H1 (cell line): ENCODE data around the gene GNG8. TPM values are rescaled to one million over a fixed set of nuclear protein-coding genes. Genes with fewer than 3 reads are reported as not detected.

ENCODE experiments used
- CTCF ChIA-PET: fragments of 300-600 bp; sonication (Branson Sonifier 250); formaldehyde crosslinking; loops from one replicate; lab custom pipeline; 2021; ENCODE audit not compliant: partially characterized antibody; lab: Charles Lee
- POLR2A ChIA-PET: fragments of 300-600 bp; sonication (Branson Sonifier 250); formaldehyde crosslinking; loops from one replicate; lab custom pipeline; 2021; ENCODE audit warnings: inconsistent platforms; ENCODE audit not compliant: partially characterized antibody; lab: Charles Lee
- DNase-seq, 2 experiments: peaks; one replicate each; pipeline versions ENCODE4 v3.0.0 to v3.0.0-alpha.2; 2010 to 2022; ENCODE audit warnings: low spot score in 2 of 2, low read depth in 1 of 2, mixed read lengths in 1 of 2
- FAIRE-seq: peaks from 2 replicates; lab custom pipeline; 2011; peaks lifted over from hg19 to GRCh38; lab: Jason Lieb, UNC
- H2AFZ ChIP-seq: 2 replicates; pipeline ENCODE4 v1.8.1; 2012; ENCODE audit warnings: low read length, inconsistent platforms
- H2AK5ac ChIP-seq: 2 replicates; pipeline ENCODE4 v1.6.1; 2013; ENCODE audit warnings: low read depth, low read length
- H2BK120ac ChIP-seq: replicated peaks from 2 replicates; pipeline ENCODE3; 2013; ENCODE audit warnings: low read depth, low read length, inconsistent platforms
- H2BK12ac ChIP-seq: 2 replicates; pipeline ENCODE4 v1.6.1; 2013; ENCODE audit warnings: low read depth, low read length
- H2BK15ac ChIP-seq: 2 replicates; pipeline ENCODE4 v1.6.1; 2013; ENCODE audit warnings: low read length
- H2BK20ac ChIP-seq: 2 replicates; pipeline ENCODE4 v1.6.1; 2013; ENCODE audit warnings: low read length
- H2BK5ac ChIP-seq: 2 replicates; pipeline ENCODE4 v1.6.1; 2013; ENCODE audit warnings: low read depth, low read length
- H3K14ac ChIP-seq: 2 replicates; pipeline ENCODE4 v1.6.1; 2013; ENCODE audit warnings: inconsistent platforms; ENCODE audit not compliant: insufficient read length
- H3K18ac ChIP-seq: 2 replicates; pipeline ENCODE4 v1.6.1; 2013; ENCODE audit warnings: low read length; ENCODE audit errors: extremely low read depth
- H3K23ac ChIP-seq: 2 replicates; pipeline ENCODE4 v1.6.1; 2013; ENCODE audit warnings: inconsistent platforms; ENCODE audit not compliant: insufficient read length
- H3K23me2 ChIP-seq: 2 replicates; pipeline ENCODE4 v1.6.1; 2013; ENCODE audit warnings: low read depth, low read length
- H3K27ac ChIP-seq: 2 replicates; pipeline ENCODE4 v1.6.1; 2011; ENCODE audit warnings: low read depth, low read length, inconsistent platforms
- H3K27me3 ChIP-seq, 4 experiments: replicated peaks in 1 of 4; 1 replicate in 1 of 4; 2 replicates in 3 of 4; pipeline versions ENCODE4 v1.6.1 to v1.8.1; 2011 to 2013; ENCODE audit warnings: low read length in 3 of 4, mild to moderate bottlenecking in 3 of 4, inconsistent platforms in 2 of 4, mixed read lengths in 2 of 4, moderate library complexity in 1 of 4; ENCODE audit not compliant: control insufficient read depth in 3 of 4, insufficient read depth in 3 of 4; ENCODE audit errors: extremely low read depth in 1 of 4
- H3K36me3 ChIP-seq, 4 experiments: 2 replicates each; pipeline versions ENCODE4 v1.6.1 to v1.8.1; 2011 to 2013; ENCODE audit warnings: mild to moderate bottlenecking in 4 of 4, low read length in 3 of 4, moderate library complexity in 2 of 4, control low read depth in 1 of 4, inconsistent platforms in 1 of 4; ENCODE audit not compliant: insufficient read depth in 4 of 4, control insufficient read depth in 2 of 4
- H3K4ac ChIP-seq: replicated peaks from 2 replicates; pipeline ENCODE3; 2013; ENCODE audit warnings: low read length, low read depth, mixed read lengths, inconsistent platforms; ENCODE audit not compliant: insufficient read length
- H3K4me1 ChIP-seq, 4 experiments: replicated peaks in 1 of 4; 1 replicate in 1 of 4; 2 replicates in 3 of 4; pipeline versions ENCODE4 v1.6.1 to v1.8.1; 2011 to 2013; ENCODE audit warnings: low read length in 3 of 4, inconsistent platforms in 2 of 4, mixed read lengths in 1 of 4; ENCODE audit not compliant: insufficient read depth in 4 of 4, control insufficient read depth in 3 of 4
- H3K4me2 ChIP-seq, 2 experiments: 2 replicates each; pipeline versions ENCODE4 v1.6.1 to v1.8.1; 2011 to 2013; ENCODE audit warnings: low read depth in 2 of 2, low read length in 2 of 2, control low read depth in 1 of 2, inconsistent platforms in 1 of 2, mild to moderate bottlenecking in 1 of 2; ENCODE audit not compliant: insufficient read depth in 1 of 2
- H3K4me3 ChIP-seq, 4 experiments: fragments of 200-600, 300-600 bp in 1 of 4; sonication (generic), shearing (Covaris generic), sonication (Bioruptor Twin) in 1 of 4; 2 replicates each; pipeline versions ENCODE4 v1.5.1 to v1.8.1; 2011 to 2016; ENCODE audit warnings: low read length in 4 of 4, low read depth in 3 of 4, control low read depth in 2 of 4, inconsistent platforms in 2 of 4, mild to moderate bottlenecking in 2 of 4, mixed read lengths in 1 of 4, moderate library complexity in 1 of 4; ENCODE audit not compliant: insufficient read depth in 2 of 4; ENCODE audit errors: extremely low read depth in 1 of 4
- H3K56ac ChIP-seq: replicated peaks from 2 replicates; pipeline ENCODE3; 2013; ENCODE audit warnings: low read depth, mild to moderate bottlenecking, mixed read lengths, low read length, inconsistent platforms; ENCODE audit not compliant: insufficient read length
- H3K79me1 ChIP-seq: 2 replicates; pipeline ENCODE4 v1.6.1; 2013; ENCODE audit warnings: low read depth, low read length, control low read depth
- H3K79me2 ChIP-seq, 2 experiments: 2 replicates each; pipeline versions ENCODE4 v1.6.1 to v1.8.1; 2012 to 2013; ENCODE audit warnings: low read length in 2 of 2, mild to moderate bottlenecking in 2 of 2, inconsistent platforms in 1 of 2; ENCODE audit not compliant: insufficient read depth in 2 of 2, control insufficient read depth in 1 of 2
- H3K9ac ChIP-seq, 4 experiments: replicated peaks in 1 of 4; 1 replicate in 1 of 4; 2 replicates in 3 of 4; pipeline versions ENCODE4 v1.6.1 to v1.8.1; 2011 to 2013; ENCODE audit warnings: low read depth in 3 of 4, low read length in 3 of 4, control low read depth in 2 of 4, mild to moderate bottlenecking in 2 of 4, moderate library complexity in 2 of 4, inconsistent platforms in 1 of 4; ENCODE audit errors: extremely low read depth in 1 of 4
- H3K9me3 ChIP-seq, 2 experiments: 2 replicates each; pipeline versions ENCODE4 v1.6.1 to v1.8.1; 2012 to 2013; ENCODE audit warnings: mild to moderate bottlenecking in 2 of 2, moderate library complexity in 2 of 2, control low read depth in 1 of 2, inconsistent platforms in 1 of 2, low read depth in 1 of 2, low read length in 1 of 2, mixed read lengths in 1 of 2; ENCODE audit not compliant: insufficient read depth in 2 of 2
- H4K20me1 ChIP-seq, 2 experiments: replicated peaks in 1 of 2; 2 replicates each; pipeline versions ENCODE3 to v1.8.1; 2011 to 2013; ENCODE audit warnings: inconsistent platforms in 2 of 2, low read length in 2 of 2, mild to moderate bottlenecking in 1 of 2; ENCODE audit not compliant: insufficient read depth in 2 of 2, control insufficient read depth in 1 of 2
- H4K5ac ChIP-seq: 2 replicates; pipeline ENCODE4 v1.6.1; 2013; ENCODE audit warnings: low read length, low read depth, mixed read lengths, inconsistent platforms; ENCODE audit not compliant: insufficient read length
- H4K8ac ChIP-seq: 2 replicates; pipeline ENCODE4 v1.8.0; 2013; ENCODE audit warnings: mild to moderate bottlenecking, moderate library complexity, low read length, inconsistent platforms; ENCODE audit not compliant: insufficient read depth; ENCODE audit errors: extremely low read depth
- H4K91ac ChIP-seq: replicated peaks from 2 replicates; pipeline ENCODE3; 2013; ENCODE audit warnings: low read length, mixed read lengths, inconsistent platforms; ENCODE audit not compliant: insufficient read length
- BCL11A ChIP-seq, 2 experiments: IDR thresholded peaks; one replicate each; pipeline ENCODE4 v1.6.1; 2011; ENCODE audit warnings: low read depth in 2 of 2, low read length in 2 of 2, mild to moderate bottlenecking in 2 of 2
- BRCA1 ChIP-seq: IDR thresholded peaks from 2 replicates; pipeline ENCODE4 v1.6.1; 2012; ENCODE audit warnings: low read depth, low read length, improper control_type of control experiment
- CREB1 ChIP-seq: IDR thresholded peaks from 2 replicates; pipeline ENCODE4 v1.6.1; 2012; ENCODE audit warnings: inconsistent platforms
- EP300 ChIP-seq, 2 experiments: IDR thresholded peaks; 1 replicate in 1 of 2; 2 replicates in 1 of 2; pipeline ENCODE4 v1.6.1; 2011 to 2012; ENCODE audit warnings: low read depth in 2 of 2, low read length in 2 of 2, mild to moderate bottlenecking in 2 of 2, borderline replicate concordance in 1 of 2, inconsistent platforms in 1 of 2, moderate library complexity in 1 of 2
- FOSL1 ChIP-seq: IDR thresholded peaks from 2 replicates; pipeline ENCODE4 v1.6.1; 2011; ENCODE audit warnings: mild to moderate bottlenecking, low read depth, low read length, moderate library complexity; ENCODE audit not compliant: insufficient read depth
- MAX ChIP-seq: IDR thresholded peaks from 2 replicates; pipeline ENCODE4 v1.6.1; 2012; ENCODE audit warnings: inconsistent platforms
- POLR2A ChIP-seq, 2 experiments: IDR thresholded peaks; 1 replicate in 1 of 2; 2 replicates in 1 of 2; pipeline ENCODE4 v1.6.1; 2011; ENCODE audit warnings: low read depth in 2 of 2, low read length in 2 of 2, mild to moderate bottlenecking in 2 of 2; ENCODE audit errors: control extremely low read depth in 1 of 2
- RAD21 ChIP-seq, 2 experiments: IDR thresholded peaks in 1 of 2; conservative IDR thresholded peaks in 1 of 2; 2 replicates each; pipeline ENCODE4 v1.6.1; 2011; ENCODE audit warnings: low read depth in 2 of 2, low read length in 2 of 2, improper control_type of control experiment in 1 of 2, inconsistent platforms in 1 of 2, mild to moderate bottlenecking in 1 of 2, moderate library complexity in 1 of 2
- RBBP5 ChIP-seq: IDR thresholded peaks from 2 replicates; pipeline ENCODE4 v1.7.1; 2012; ENCODE audit warnings: low read depth, mild to moderate bottlenecking, inconsistent platforms, low read length, moderate library complexity, borderline replicate concordance
- RFX5 ChIP-seq: IDR thresholded peaks from 2 replicates; pipeline ENCODE4 v1.6.1; 2011; ENCODE audit warnings: low read depth, low read length, improper control_type of control experiment, borderline replicate concordance
- RXRA ChIP-seq: IDR thresholded peaks from 2 replicates; pipeline ENCODE4 v1.6.1; 2011; ENCODE audit warnings: low read depth, mild to moderate bottlenecking, low read length, moderate library complexity; ENCODE audit not compliant: insufficient read depth
- SP1 ChIP-seq: IDR thresholded peaks from 2 replicates; pipeline ENCODE4 v1.6.1; 2011; ENCODE audit warnings: low read depth, low read length
- SUZ12 ChIP-seq: fragments of 200-600 bp; sonication (generic); IDR thresholded peaks from 2 replicates; pipeline ENCODE4 v1.6.1; 2012; ENCODE audit warnings: mild to moderate bottlenecking, inconsistent platforms, low read length, moderate library complexity, mixed read lengths
- TCF12 ChIP-seq: IDR thresholded peaks from 2 replicates; pipeline ENCODE4 v1.6.1; 2011; ENCODE audit warnings: low read depth, mild to moderate bottlenecking, low read length
- WGBS, 2 experiments: shearing (Covaris generic) in 1 of 2; methylation state at CpG; one replicate each; pipeline versions ENCODE4 v1.1.6 to v1.1.7; 2013 to 2015; ENCODE audit warnings: low lambda C conversion rate in 2 of 2, mixed read lengths in 2 of 2, inconsistent platforms in 1 of 2, low coverage in 1 of 2, missing lambda C conversion rate in 1 of 2; ENCODE audit not compliant: insufficient replicate concordance in 2 of 2, insufficient coverage in 1 of 2, insufficient read length in 1 of 2; ENCODE audit errors: extremely low coverage in 1 of 2, missing lambda C conversion rate in 1 of 2; 5-methylcytosine and 5-hydroxymethylcytosine counted together
- polyA plus RNA-seq, 7 experiments: library from polyadenylated mRNA; depleted of rRNA in 3 of 7; stranded (reverse) in 5 of 7; unstranded in 2 of 7; fragments of >200 nt in 5 of 7; fragments of 200-250 nt in 2 of 7; gene quantifications; 1 replicate in 5 of 7; 2 replicates in 1 of 7; 4 replicates in 1 of 7; pipeline versions ENCODE4 v1.2.1 to v1.2.3, GENCODE V29; 2011 to 2013; ENCODE audit warnings: missing spikeins in 2 of 7, mixed read lengths in 2 of 7
- total RNA-seq: library from RNA; stranded (reverse); fragmentation: NEBNext Ultra II Directional; extraction: Animal tissue kit (Norgen Biotek cat#: 25700); gene quantifications from 2 replicates; pipeline ENCODE4 v1.2.1, GENCODE V29; 2021

The GNG8 gene
- total and polyA plus RNA-seq, 2 of the 8 experiments (the other 6 are each of a cell fraction or from before 2014, with no cell fraction given), result not detected

GRCh38 chr19:46656541-46656940 lies 20.5 kb upstream of the GNG8 start:
- Histone ChIP-seq H3K79me2 (no peaks in the 10 kb centered on the region), H3K9me3 (no peaks in the 10 kb centered on the region), H3K4me3 (no peak overlapping the region), H2BK15ac (no peak overlapping the region), H3K23ac (no peak overlapping the region), H4K5ac (no peak overlapping the region), H3K27me3 (peaks cover 0 to 21% (median 13%) of the 10 kb centered on the region in 4 experiments; a peak in 4 of 7 replicates), H3K23me2 (peaks cover 12% of the 10 kb centered on the region; the same call in 1 of the 2 replicates), H2AFZ (no peak overlapping the region), H3K4me2 (no peak overlapping the region), H3K27ac (no peak overlapping the region), H3K9ac (no peak overlapping the region), H3K56ac (no peak overlapping the region), H2BK5ac (no peak overlapping the region), H3K79me1 (no peaks in the 10 kb centered on the region), H4K8ac (no peak overlapping the region), H3K18ac (no peak overlapping the region), H2AK5ac (no peak overlapping the region; the same call in 1 of the 2 replicates), H3K4ac (no peak overlapping the region), H4K91ac (no peak overlapping the region), H3K4me1 (peaks cover 4 to 28% (median 15%) of the 10 kb centered on the region in 4 experiments), H2BK120ac (no peak overlapping the region), H3K36me3 (no peaks in the 10 kb centered on the region), H2BK20ac (no peak overlapping the region), H4K20me1 (peaks cover 0 to 2% of the 10 kb centered on the region in 2 experiments), H3K14ac (no peak overlapping the region), H2BK12ac (no peak overlapping the region)
- POLR2A ChIA-PET, result interaction anchor here (1.5 to 1.9 kb wide), 2 partner anchors 8 to 17 kb away, joined by 3 to 5 read pairs; no protein-coding TSS in a partner anchor
- TF ChIP-seq TCF12 (no peak), RFX5 (no peak), EP300 (IDR thresholded peaks at IDR 0.05; ENCODE audit: borderline replicate concordance in 1 of 2, low read depth in 2 of 2, low read length in 2 of 2) (no peak), SUZ12 (no peak), BCL11A (IDR thresholded peaks at IDR 0.05; ENCODE audit: low read depth in 2 of 2, low read length in 2 of 2) (no peak), RBBP5 (no peak), RXRA (no peak), MAX (no peak), FOSL1 (no peak), BRCA1 (no peak), RAD21 (IDR thresholded peaks at IDR 0.05 in 1 of 2, conservative IDR thresholded peaks at IDR 0.05 in 1 of 2; ENCODE audit: low read depth in 2 of 2, low read length in 2 of 2) (no peak), POLR2A (IDR thresholded peaks at IDR 0.05; ENCODE audit: control extremely low read depth in 1 of 2, low read depth in 2 of 2, low read length in 2 of 2) (no peak), SP1 (no peak), CREB1 (no peak)
- DNase-seq (no peak), FAIRE-seq (no peak)
- CTCF ChIA-PET, result interaction anchor here (1.1 to 18.2 kb wide), 3 partner anchors 19 to 40 kb away, joined by 3 to 341 read pairs (median 8); no protein-coding TSS in a partner anchor
- 88% methylated on average over 5 of the region's 5 CpGs; no CpG with 5 or more reads in 1 of the 2 experiments for WGBS, 2 experiments
